ENCODE results near the gene ZNF516. TPM values are rescaled to one million over a fixed set of nuclear protein-coding genes. Genes with fewer than 3 reads are reported as not detected.

The ZNF516 gene
- total RNA-seq, 1 experiment from 2014 or later, result 25.5 TPM

- ChIA-PET CTCF (no interaction called here), POLR2A (no interaction called here)
- H3K36me3 Mint-ChIP-seq (ENCODE audit: insufficient read depth, unreplicated experiment), result peaks cover 8% of the 10 kb centered on the region
- peaks cover 7% of the 10 kb centered on the region for H3K4me1 Mint-ChIP-seq (ENCODE audit: low read depth, unreplicated experiment)
- no peak overlapping the region for H3K27ac Mint-ChIP-seq (ENCODE audit: unreplicated experiment)
- no peaks in the 10 kb centered on the region for H3K27me3 ChIP-seq (replicated peaks; ENCODE audit: control insufficient read depth, insufficient read depth, low read length)
- intact Hi-C loops (cut with micrococcal nuclease; ENCODE audit: unreplicated experiment), result no loop called here
- H3K9me3 Mint-ChIP-seq (ENCODE audit: unreplicated experiment), result no peaks in the 10 kb centered on the region
- H3K4me3 ChIP-seq (ENCODE audit: low read depth, low read length), result no peak overlapping the region
- no TSS peak for BruUV-seq (replicated peaks)
- no peaks in the 10 kb centered on the region for H3K4me1 ChIP-seq
- no peaks in the 10 kb centered on the region for H3K27me3 Mint-ChIP-seq (ENCODE audit: insufficient read depth, unreplicated experiment)
- H3K4me3 Mint-ChIP-seq (ENCODE audit: unreplicated experiment), result no peak overlapping the region
- DNase-seq, result no peak
- no peaks in the 10 kb centered on the region for H3K9me3 ChIP-seq
- TF ChIP-seq, protein P1, sequence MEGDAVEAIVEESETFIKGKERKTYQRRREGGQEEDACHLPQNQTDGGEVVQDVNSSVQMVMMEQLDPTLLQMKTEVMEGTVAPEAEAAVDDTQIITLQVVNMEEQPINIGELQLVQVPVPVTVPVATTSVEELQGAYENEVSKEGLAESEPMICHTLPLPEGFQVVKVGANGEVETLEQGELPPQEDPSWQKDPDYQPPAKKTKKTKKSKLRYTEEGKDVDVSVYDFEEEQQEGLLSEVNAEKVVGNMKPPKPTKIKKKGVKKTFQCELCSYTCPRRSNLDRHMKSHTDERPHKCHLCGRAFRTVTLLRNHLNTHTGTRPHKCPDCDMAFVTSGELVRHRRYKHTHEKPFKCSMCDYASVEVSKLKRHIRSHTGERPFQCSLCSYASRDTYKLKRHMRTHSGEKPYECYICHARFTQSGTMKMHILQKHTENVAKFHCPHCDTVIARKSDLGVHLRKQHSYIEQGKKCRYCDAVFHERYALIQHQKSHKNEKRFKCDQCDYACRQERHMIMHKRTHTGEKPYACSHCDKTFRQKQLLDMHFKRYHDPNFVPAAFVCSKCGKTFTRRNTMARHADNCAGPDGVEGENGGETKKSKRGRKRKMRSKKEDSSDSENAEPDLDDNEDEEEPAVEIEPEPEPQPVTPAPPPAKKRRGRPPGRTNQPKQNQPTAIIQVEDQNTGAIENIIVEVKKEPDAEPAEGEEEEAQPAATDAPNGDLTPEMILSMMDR (IDR thresholded peaks at IDR 0.05; ENCODE audit: insufficient read depth in 1 of 2, low read depth in 1 of 2, low read length in 1 of 2, severe bottlenecking in 1 of 2, unreplicated experiment in 1 of 2), result no peak
- no peaks in the 10 kb centered on the region for H3K36me3 ChIP-seq (ENCODE audit: control insufficient read depth, insufficient read depth, low read length)
Observed at GRCh38 chr18:76370201-76370600, 124.8 kb downstream of the ZNF516 start.

GRCh38 chr18:76369791-76370190 is 125.3 kb downstream of the ZNF516 start:
- POLR2A ChIA-PET, result no interaction called here
- H3K4me3 Mint-ChIP-seq (ENCODE audit: unreplicated experiment), result no peak overlapping the region
- Histone ChIP-seq H3K4me1 (no peaks in the 10 kb centered on the region), H3K36me3 (ENCODE audit: control insufficient read depth, insufficient read depth, low read length) (no peaks in the 10 kb centered on the region), H3K9me3 (no peaks in the 10 kb centered on the region), H3K27me3 (replicated peaks; ENCODE audit: control insufficient read depth, insufficient read depth, low read length) (no peaks in the 10 kb centered on the region), H3K4me3 (ENCODE audit: low read depth, low read length) (no peak overlapping the region)
- no TSS peak for BruUV-seq (replicated peaks)
- CTCF ChIA-PET, result no interaction called here
- no peak for DNase-seq
- H3K27ac Mint-ChIP-seq (ENCODE audit: unreplicated experiment), result no peak overlapping the region
- intact Hi-C loops (cut with micrococcal nuclease; ENCODE audit: unreplicated experiment), result no loop called here
- peaks cover 8% of the 10 kb centered on the region for H3K36me3 Mint-ChIP-seq (ENCODE audit: insufficient read depth, unreplicated experiment)
- peaks cover 3% of the 10 kb centered on the region for H3K4me1 Mint-ChIP-seq (ENCODE audit: low read depth, unreplicated experiment)
- no peaks in the 10 kb centered on the region for H3K27me3 Mint-ChIP-seq (ENCODE audit: insufficient read depth, unreplicated experiment)
- no peaks in the 10 kb centered on the region for H3K9me3 Mint-ChIP-seq (ENCODE audit: unreplicated experiment)
- TF ChIP-seq, protein P1 (IDR thresholded peaks at IDR 0.05; ENCODE audit: insufficient read depth in 1 of 2, low read depth in 1 of 2, low read length in 1 of 2, severe bottlenecking in 1 of 2, unreplicated experiment in 1 of 2), result no peak

DNA sequence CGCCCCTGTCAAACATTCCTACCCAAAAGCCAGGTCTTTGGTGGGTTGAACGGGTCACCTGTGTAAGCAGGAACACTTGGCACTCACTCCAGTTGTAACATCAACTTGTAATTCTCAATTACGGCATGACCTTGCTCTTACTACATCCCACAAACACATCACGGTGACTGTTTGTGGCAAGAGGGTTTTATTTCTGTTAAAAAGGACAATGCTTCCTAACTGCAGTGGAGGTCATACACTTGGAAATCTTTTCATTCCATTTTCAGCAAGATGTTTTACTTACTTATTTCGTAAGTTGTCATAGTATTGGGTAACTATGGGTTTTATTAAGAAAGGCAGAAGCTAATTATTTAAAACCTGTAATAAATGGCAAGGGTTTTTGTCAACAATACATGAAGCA is 126.1 kb downstream of the ZNF516 start:
- H3K4me3 Mint-ChIP-seq (ENCODE audit: unreplicated experiment), result no peak overlapping the region
- no TSS peak for BruUV-seq (replicated peaks)
- Histone ChIP-seq H3K27me3 (replicated peaks; ENCODE audit: control insufficient read depth, insufficient read depth, low read length) (no peaks in the 10 kb centered on the region), H3K4me3 (ENCODE audit: low read depth, low read length) (no peak overlapping the region), H3K9me3 (no peaks in the 10 kb centered on the region), H3K4me1 (no peaks in the 10 kb centered on the region), H3K36me3 (ENCODE audit: control insufficient read depth, insufficient read depth, low read length) (no peaks in the 10 kb centered on the region)
- no peak for DNase-seq
- H3K27ac Mint-ChIP-seq (ENCODE audit: unreplicated experiment), result no peak overlapping the region
- TF ChIP-seq, protein P1 (IDR thresholded peaks at IDR 0.05; ENCODE audit: insufficient read depth in 1 of 2, low read depth in 1 of 2, low read length in 1 of 2, severe bottlenecking in 1 of 2, unreplicated experiment in 1 of 2), result no peak
- ChIA-PET CTCF (no interaction called here), POLR2A (no interaction called here)
- H3K9me3 Mint-ChIP-seq (ENCODE audit: unreplicated experiment), result no peaks in the 10 kb centered on the region
- H3K27me3 Mint-ChIP-seq (ENCODE audit: insufficient read depth, unreplicated experiment), result no peaks in the 10 kb centered on the region
- H3K4me1 Mint-ChIP-seq (ENCODE audit: low read depth, unreplicated experiment), result no peaks in the 10 kb centered on the region
- intact Hi-C loops (cut with micrococcal nuclease; ENCODE audit: unreplicated experiment), result no loop called here
- H3K36me3 Mint-ChIP-seq (ENCODE audit: insufficient read depth, unreplicated experiment), result peaks cover 8% of the 10 kb centered on the region

All from Caco-2 (cell line).